ENCODE results near the gene HEPHL1.
"Not testable (repeated sequence)": the region's sequence is repeated elsewhere in the genome, so short reads cannot be mapped to it uniquely, and the experiment has no call there.

Gene HEPHL1

GRCh38 chr11:94147433-94147845, 126.3 kb downstream of the HEPHL1 start:
- DNase-seq = no peak

GRCh38 chr11:94148189-94148588, 127.0 kb downstream of the HEPHL1 start:
- DNase-seq = no peak

- no peak for DNase-seq
These were observed 128.4 kb downstream of the HEPHL1 start for GRCh38 chr11:94149431-94150017.

- DNase-seq = no peak
These were observed 128.9 kb downstream of the HEPHL1 start for GRCh38 chr11:94150056-94150455.

- DNase-seq = peak in 1 of 58 donors; percentile 23
These were observed 129.8 kb downstream of the HEPHL1 start for GRCh38 chr11:94150704-94151685.

GRCh38 chr11:94151903-94152677, 130.9 kb downstream of the HEPHL1 start:
- peak in 2 of 58 donors; percentile 7 to 30 for DNase-seq

- no peak for DNase-seq
These were observed 131.5 kb downstream of the HEPHL1 start for GRCh38 chr11:94152678-94153065.

GRCh38 chr11:94153320-94153719, 132.2 kb downstream of the HEPHL1 start:
- no peak for DNase-seq

- no peak for DNase-seq
These were observed 133.1 kb downstream of the HEPHL1 start for GRCh38 chr11:94154095-94154856.

GRCh38 chr11:94157339-94157738, 136.2 kb downstream of the HEPHL1 start:
- DNase-seq = not testable (repeated sequence)
